ENCODE data around the gene SPECC1L. TPM values are rescaled to one million over a fixed set of nuclear protein-coding genes. Genes with fewer than 3 reads are reported as not detected.

The SPECC1L gene
- total RNA-seq, 1 donor from 2014 or later, result 25.0 TPM

DNA sequence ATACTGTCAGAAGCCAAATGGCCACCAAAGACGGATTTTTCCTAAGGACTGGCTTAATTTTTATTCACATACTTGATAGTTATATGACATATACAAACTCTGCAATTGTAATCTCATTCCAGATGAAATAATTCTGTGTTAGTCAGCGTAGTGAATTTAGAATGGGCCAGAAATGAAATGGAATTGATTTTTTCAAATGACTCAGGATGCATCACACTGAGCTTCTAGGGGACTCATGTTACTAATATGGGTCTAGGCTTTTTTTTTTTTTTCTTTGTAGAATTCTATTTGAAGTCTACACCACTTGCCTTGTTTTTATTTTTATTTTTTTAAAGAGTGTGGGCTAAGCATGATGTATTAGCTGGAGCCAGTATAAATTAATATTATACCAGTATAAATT lies 62.7 kb downstream of the SPECC1L start:
- Histone ChIP-seq H3K36me3 (ENCODE audit: control insufficient read depth, insufficient read depth, low read length) (peaks cover 13% of the 10 kb centered on the region), H3K4me3 (ENCODE audit: low read depth, low read length) (no peak overlapping the region), H3K27me3 (ENCODE audit: control insufficient read depth, insufficient read depth, low read length) (no peaks in the 10 kb centered on the region)
- FAIRE-seq, result no peak
- peak; percentile 72 for DNase-seq (ENCODE audit: low read depth)
- TF ChIP-seq, protein P1, sequence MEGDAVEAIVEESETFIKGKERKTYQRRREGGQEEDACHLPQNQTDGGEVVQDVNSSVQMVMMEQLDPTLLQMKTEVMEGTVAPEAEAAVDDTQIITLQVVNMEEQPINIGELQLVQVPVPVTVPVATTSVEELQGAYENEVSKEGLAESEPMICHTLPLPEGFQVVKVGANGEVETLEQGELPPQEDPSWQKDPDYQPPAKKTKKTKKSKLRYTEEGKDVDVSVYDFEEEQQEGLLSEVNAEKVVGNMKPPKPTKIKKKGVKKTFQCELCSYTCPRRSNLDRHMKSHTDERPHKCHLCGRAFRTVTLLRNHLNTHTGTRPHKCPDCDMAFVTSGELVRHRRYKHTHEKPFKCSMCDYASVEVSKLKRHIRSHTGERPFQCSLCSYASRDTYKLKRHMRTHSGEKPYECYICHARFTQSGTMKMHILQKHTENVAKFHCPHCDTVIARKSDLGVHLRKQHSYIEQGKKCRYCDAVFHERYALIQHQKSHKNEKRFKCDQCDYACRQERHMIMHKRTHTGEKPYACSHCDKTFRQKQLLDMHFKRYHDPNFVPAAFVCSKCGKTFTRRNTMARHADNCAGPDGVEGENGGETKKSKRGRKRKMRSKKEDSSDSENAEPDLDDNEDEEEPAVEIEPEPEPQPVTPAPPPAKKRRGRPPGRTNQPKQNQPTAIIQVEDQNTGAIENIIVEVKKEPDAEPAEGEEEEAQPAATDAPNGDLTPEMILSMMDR (IDR thresholded peaks at IDR 0.05; ENCODE audit: insufficient read depth, low read length, severe bottlenecking), result no peak

- DNase-seq (ENCODE audit: low read depth) (no peak), FAIRE-seq (no peak)
- Histone ChIP-seq H3K36me3 (ENCODE audit: control insufficient read depth, insufficient read depth, low read length) (peaks cover 7% of the 10 kb centered on the region), H3K4me3 (ENCODE audit: low read depth, low read length) (no peak overlapping the region), H3K27me3 (ENCODE audit: control insufficient read depth, insufficient read depth, low read length) (no peaks in the 10 kb centered on the region)
- TF ChIP-seq, protein P1 (IDR thresholded peaks at IDR 0.05; ENCODE audit: insufficient read depth, low read length, severe bottlenecking), result no peak
These were observed 64.9 kb downstream of the SPECC1L start for GRCh38 chr22:24335496-24335895.

DNA sequence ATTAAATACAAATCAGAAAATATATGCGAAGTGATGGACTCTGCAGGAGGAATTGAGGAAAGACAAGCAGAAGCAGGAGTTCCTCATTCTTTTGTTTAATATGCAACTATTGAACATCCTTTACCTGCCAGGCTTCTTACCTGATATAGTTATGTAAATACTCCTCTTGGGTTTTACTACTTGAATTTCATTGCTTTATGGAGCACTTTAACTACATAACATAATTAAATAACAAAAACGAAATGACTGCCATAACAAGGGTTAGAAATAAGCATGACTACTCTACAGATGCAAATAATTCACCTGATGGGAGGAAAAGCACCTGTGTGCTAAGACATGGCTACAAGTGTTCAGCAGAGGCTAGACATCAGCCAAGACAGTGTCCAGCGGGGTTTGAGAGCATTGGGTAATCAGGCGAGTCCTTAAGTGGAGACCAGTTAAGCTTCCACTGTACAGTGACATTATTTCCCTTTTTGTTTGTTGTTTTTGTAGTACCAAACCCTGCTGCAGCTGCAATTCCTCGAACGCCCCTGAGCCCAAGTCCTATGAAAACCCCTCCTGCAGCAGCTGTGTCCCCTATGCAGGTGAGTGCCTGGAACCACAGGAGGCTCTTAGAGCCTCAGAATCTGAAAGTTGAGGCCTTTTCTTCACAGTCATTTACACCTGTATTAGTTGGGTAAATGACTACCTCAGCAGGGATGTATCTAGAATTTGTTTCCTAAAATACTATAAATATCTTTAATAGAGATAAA lies 67.4 kb downstream of the SPECC1L start:
- DNase-seq (ENCODE audit: low read depth), result no peak
- FAIRE-seq, result no peak
- Histone ChIP-seq H3K36me3 (ENCODE audit: control insufficient read depth, insufficient read depth, low read length) (peaks cover 6% of the 10 kb centered on the region), H3K27me3 (ENCODE audit: control insufficient read depth, insufficient read depth, low read length) (no peaks in the 10 kb centered on the region), H3K4me3 (ENCODE audit: low read depth, low read length) (no peak overlapping the region)
- TF ChIP-seq, protein P1 (IDR thresholded peaks at IDR 0.05; ENCODE audit: insufficient read depth, low read length, severe bottlenecking), result no peak

DNA sequence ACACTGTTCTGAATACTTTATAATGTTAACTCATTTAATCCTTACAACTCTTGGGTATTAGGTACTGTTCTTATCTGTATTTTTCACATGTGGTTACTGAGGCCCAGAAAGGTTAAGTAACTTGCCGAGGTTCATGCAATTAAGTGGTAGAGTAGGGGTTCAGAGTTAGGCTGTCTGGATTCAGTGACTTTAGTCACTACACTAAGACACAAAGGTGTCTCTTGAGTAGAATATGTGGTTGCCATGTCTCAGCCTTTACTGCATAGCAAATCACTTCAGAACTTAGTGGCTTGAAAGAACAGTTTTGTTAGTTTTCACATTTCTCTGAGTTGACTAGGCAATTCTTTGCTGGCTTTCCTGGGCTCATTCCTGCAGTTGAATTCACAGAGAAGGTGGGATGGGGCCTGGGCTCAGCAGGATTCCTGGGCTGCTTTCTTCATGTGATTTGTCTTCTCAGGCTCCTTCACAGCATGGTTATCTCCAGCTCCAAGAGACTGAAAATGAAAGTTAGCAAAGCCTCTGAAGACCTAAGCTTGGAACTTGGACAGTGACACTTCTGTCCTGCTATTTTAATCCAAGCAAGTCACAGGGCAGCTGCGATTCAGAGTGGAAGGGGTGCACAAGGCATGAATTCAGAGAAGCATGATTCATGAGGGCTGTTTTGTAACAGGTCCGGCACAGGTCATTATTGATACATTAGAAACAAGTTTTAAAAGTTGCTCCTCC lies 68.3 kb downstream of the SPECC1L start:
- DNase-seq (ENCODE audit: low read depth), result no peak
- TF ChIP-seq, protein P1 (IDR thresholded peaks at IDR 0.05; ENCODE audit: insufficient read depth, low read length, severe bottlenecking), result no peak
- Histone ChIP-seq H3K36me3 (ENCODE audit: control insufficient read depth, insufficient read depth, low read length) (peaks cover 6% of the 10 kb centered on the region), H3K27me3 (ENCODE audit: control insufficient read depth, insufficient read depth, low read length) (no peaks in the 10 kb centered on the region), H3K4me3 (ENCODE audit: low read depth, low read length) (no peak overlapping the region)
- FAIRE-seq, result peak; percentile 23

GRCh38 chr22:24339452-24339747 lies 68.8 kb downstream of the SPECC1L start:
- Histone ChIP-seq H3K27me3 (ENCODE audit: control insufficient read depth, insufficient read depth, low read length) (no peaks in the 10 kb centered on the region), H3K36me3 (ENCODE audit: control insufficient read depth, insufficient read depth, low read length) (peaks cover 6% of the 10 kb centered on the region), H3K4me3 (ENCODE audit: low read depth, low read length) (no peak overlapping the region)
- TF ChIP-seq, protein P1 (IDR thresholded peaks at IDR 0.05; ENCODE audit: insufficient read depth, low read length, severe bottlenecking), result no peak
- no peak for DNase-seq (ENCODE audit: low read depth)
- FAIRE-seq, result no peak

Data from bronchial epithelial cell (primary cell).